ENCODE results near the gene HINT3.

- no peak for TF ChIP-seq CTCF (IDR thresholded peaks at IDR 0.05)
- no peak for TF ChIP-seq POLR2A (IDR thresholded peaks at IDR 0.05)
Observed at GRCh38 chr6:125943528-125944433, 12.8 kb upstream of the HINT3 start.

Data from heart left ventricle (tissue), 13 donors.